HG03565 (cell line): ENCODE results near the gene THAP8.

Experiments
- ATAC-seq: cut with Tn5 transposase; IDR thresholded peaks from one replicate; pipeline ENCODE4 v1.9.1; 2021; ENCODE audit warnings: mild to moderate bottlenecking, moderate library complexity; ENCODE audit not compliant: unreplicated experiment

The THAP8 gene

GRCh38 chr19:36054119-36054732 lies at the start of gene THAP8:
Gene THAP8 (minus strand): TSS chr19:36054285. CDS start chr19:36054217, 68 bp downstream.
- ATAC-seq = peak; percentile 67

- ATAC-seq = no peak
Measured at GRCh38 chr19:36103040-36103626, 49.0 kb upstream of the THAP8 start.

GRCh38 chr19:36101550-36102327 lies 47.7 kb upstream of the THAP8 start:
- no peak for ATAC-seq

GRCh38 chr19:36100476-36100875 lies 46.4 kb upstream of the THAP8 start:
- ATAC-seq = no peak

GRCh38 chr19:36099166-36099785 lies 45.2 kb upstream of the THAP8 start:
- ATAC-seq = no peak

- no peak for ATAC-seq
Measured at GRCh38 chr19:36097036-36097435, 43.0 kb upstream of the THAP8 start.

- no peak for ATAC-seq
Measured at GRCh38 chr19:36093687-36094086, 39.6 kb upstream of the THAP8 start.

- no peak for ATAC-seq
Measured at GRCh38 chr19:36093146-36093662, 39.1 kb upstream of the THAP8 start.

- no peak for ATAC-seq
Measured at GRCh38 chr19:36092566-36092965, 38.5 kb upstream of the THAP8 start.

- ATAC-seq = no peak
Measured at GRCh38 chr19:36090910-36091695, 37.0 kb upstream of the THAP8 start.

GRCh38 chr19:36089847-36090246 lies 35.8 kb upstream of the THAP8 start:
- no peak for ATAC-seq

- ATAC-seq = no peak
Measured at GRCh38 chr19:36086326-36086725, 32.2 kb upstream of the THAP8 start.

GRCh38 chr19:36084231-36085009 lies 30.3 kb upstream of the THAP8 start:
- ATAC-seq = no peak

- ATAC-seq = no peak
Measured at GRCh38 chr19:36082916-36083315, 28.8 kb upstream of the THAP8 start.

GRCh38 chr19:36081894-36082293 lies 27.8 kb upstream of the THAP8 start:
- no peak for ATAC-seq

GRCh38 chr19:36081385-36081784 lies 27.3 kb upstream of the THAP8 start:
- ATAC-seq = no peak

- ATAC-seq = no peak
Measured at GRCh38 chr19:36079389-36079945, 25.4 kb upstream of the THAP8 start.

- ATAC-seq = no peak
Measured at GRCh38 chr19:36073121-36073876, 19.2 kb upstream of the THAP8 start.

- no peak for ATAC-seq
Measured at GRCh38 chr19:36072081-36072480, 18.0 kb upstream of the THAP8 start.
